GM12864 (cell line): ENCODE results near the gene PPP1R15A.

Experiments used
- DNase-seq: peaks from one replicate; pipeline ENCODE4 v3.0.0-alpha.2; 2011; ENCODE audit warnings: low read depth
- H3K4me3 ChIP-seq: 2 replicates; pipeline ENCODE4 v1.5.1; 2011; ENCODE audit warnings: mild to moderate bottlenecking, low read depth, low read length, control low read depth
- CTCF ChIP-seq: IDR thresholded peaks from 2 replicates; pipeline ENCODE4 v1.5.1; 2011; ENCODE audit warnings: low read depth, mild to moderate bottlenecking, moderate library complexity, low read length, control low read depth, inconsistent platforms; ENCODE audit errors: missing control alignments

The PPP1R15A gene

DNA sequence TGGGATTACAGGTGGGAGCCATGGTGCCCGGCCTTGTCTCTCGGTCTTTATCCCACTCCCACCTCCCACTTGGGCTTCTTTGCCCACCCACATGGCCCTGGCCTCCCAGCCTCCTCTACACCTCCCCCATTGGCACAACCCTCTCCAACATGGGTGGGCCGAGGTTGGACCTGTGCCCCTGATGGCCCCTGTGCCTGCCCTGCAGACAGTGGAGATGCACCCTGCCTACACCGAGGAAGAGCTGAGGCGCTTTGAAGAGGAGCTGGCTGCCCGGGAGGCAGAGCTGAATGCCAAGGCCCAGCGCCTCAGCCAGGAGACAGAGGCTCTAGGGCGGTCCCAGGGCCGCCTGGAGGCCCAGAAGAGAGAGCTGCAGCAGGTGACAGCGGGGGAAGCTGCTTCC is 48.7 kb downstream of the PPP1R15A start:
- H3K4me3 ChIP-seq, result no peak overlapping the region
- no peak for DNase-seq
- TF ChIP-seq CTCF, result no peak

- DNase-seq, result no peak
- H3K4me3 ChIP-seq, result no peak overlapping the region
- no peak for TF ChIP-seq CTCF
Observed at GRCh38 chr19:48921721-48922500, 49.7 kb downstream of the PPP1R15A start.

GRCh38 chr19:48922548-48923490 is 50.6 kb downstream of the PPP1R15A start:
- no peak overlapping the region for H3K4me3 ChIP-seq
- no peak for TF ChIP-seq CTCF
- no peak for DNase-seq

- DNase-seq, result no peak
- H3K4me3 ChIP-seq, result no peak overlapping the region
Observed at GRCh38 chr19:48925240-48925843, 53.1 kb downstream of the PPP1R15A start.

More at GRCh38 chr19:48925240-48925843, 53.1 kb downstream of the PPP1R15A start:
- TF ChIP-seq CTCF, result no peak
